NB4 (cell line): Measurements from ENCODE around the gene PRM2.

Source experiments
- CTCF ChIP-seq: IDR thresholded peaks from one replicate; pipeline ENCODE4 v1.5.1; 2012; ENCODE audit warnings: low read depth, low read length
- MAX ChIP-seq: IDR thresholded peaks from 2 replicates; pipeline ENCODE4 v1.6.1; 2011; ENCODE audit warnings: low read depth, low read length
- MYC ChIP-seq: IDR thresholded peaks from 2 replicates; pipeline ENCODE4 v1.6.1; 2011; ENCODE audit warnings: low read depth, low read length
- POLR2A ChIP-seq: IDR thresholded peaks from 2 replicates; pipeline ENCODE4 v1.6.1; 2011; ENCODE audit warnings: mild to moderate bottlenecking; ENCODE audit not compliant: insufficient read length; ENCODE audit errors: extremely low read depth

GRCh38 chr16:11283820-11284248, 7.6 kb upstream of the PRM2 start:
- TF ChIP-seq POLR2A (no peak), CTCF (no peak), MAX (no peak), MYC (no peak)
